GM18870 (cell line): ENCODE results near the gene CD2AP.
"Not testable (repeated sequence)": the region's sequence is repeated elsewhere in the genome, so short reads cannot be mapped to it uniquely, and the experiment has no call there.

Source experiments
- ATAC-seq: cut with Tn5 transposase; IDR thresholded peaks from one replicate; pipeline ENCODE4 v1.9.1; 2021; ENCODE audit warnings: moderate library complexity; ENCODE audit not compliant: unreplicated experiment

Gene CD2AP

GRCh38 chr6:47495954-47496545 lies 18.5 kb downstream of the CD2AP start:
- ATAC-seq = no peak

- no peak for ATAC-seq
Observed at GRCh38 chr6:47496935-47497579, 19.5 kb downstream of the CD2AP start.

DNA sequence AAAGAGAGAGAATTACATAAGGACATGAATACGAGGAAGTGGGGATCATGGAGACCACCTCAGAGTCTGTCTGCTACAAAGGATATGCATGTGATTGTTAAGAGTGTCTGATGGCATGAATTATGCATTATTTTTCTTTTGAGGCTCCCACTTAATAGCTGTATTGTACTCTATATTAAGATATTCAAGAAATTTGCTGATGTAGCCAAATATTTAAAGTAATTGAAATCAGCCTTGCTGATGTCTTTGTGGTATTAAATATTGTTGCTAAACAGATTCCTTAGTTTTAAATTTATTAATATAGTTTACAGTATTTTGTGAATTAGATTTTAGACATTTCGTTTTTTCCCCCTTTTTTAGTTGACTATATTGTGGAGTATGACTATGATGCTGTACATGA lies 25.3 kb downstream of the CD2AP start:
- ATAC-seq = no peak

DNA sequence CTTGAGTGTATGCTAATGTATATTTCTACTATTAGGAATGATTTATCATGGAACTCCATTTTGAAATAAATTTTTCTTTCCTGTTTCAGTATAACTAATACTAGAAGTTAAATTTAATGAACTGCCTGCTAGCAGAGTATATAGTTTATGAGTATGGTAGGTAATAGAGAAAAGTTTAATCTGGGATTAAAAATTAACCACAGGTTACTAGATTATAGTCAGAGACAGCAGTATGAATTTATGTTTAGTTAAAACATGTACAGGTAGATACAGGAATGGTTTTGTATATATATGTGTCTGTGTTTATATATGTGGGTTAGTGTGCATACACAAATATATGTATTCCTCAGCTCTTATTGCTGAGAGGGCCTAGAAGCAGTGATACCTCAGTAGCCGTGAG lies 32.3 kb downstream of the CD2AP start:
- no peak for ATAC-seq

DNA sequence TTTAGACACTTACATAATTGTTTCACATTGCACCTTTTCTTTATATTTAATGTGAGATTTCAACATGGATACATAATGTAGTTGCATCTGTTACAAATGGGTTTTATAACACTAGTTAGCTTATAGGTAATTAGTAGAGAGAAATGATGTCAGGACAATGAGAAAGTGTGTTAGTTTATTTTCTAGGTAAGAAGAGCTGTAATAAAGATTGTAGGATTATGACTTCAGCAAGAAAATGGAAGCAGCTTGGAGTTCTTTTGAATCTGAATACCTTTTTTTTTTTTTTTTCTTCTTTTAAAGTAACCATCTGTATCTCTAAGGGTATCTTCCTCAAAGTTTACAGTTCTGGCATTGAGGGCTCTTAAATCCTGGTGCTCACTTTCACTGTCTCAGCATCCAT lies 35.3 kb downstream of the CD2AP start:
- ATAC-seq = no peak

GRCh38 chr6:47519279-47519678 lies 41.7 kb downstream of the CD2AP start:
- ATAC-seq = no peak

DNA sequence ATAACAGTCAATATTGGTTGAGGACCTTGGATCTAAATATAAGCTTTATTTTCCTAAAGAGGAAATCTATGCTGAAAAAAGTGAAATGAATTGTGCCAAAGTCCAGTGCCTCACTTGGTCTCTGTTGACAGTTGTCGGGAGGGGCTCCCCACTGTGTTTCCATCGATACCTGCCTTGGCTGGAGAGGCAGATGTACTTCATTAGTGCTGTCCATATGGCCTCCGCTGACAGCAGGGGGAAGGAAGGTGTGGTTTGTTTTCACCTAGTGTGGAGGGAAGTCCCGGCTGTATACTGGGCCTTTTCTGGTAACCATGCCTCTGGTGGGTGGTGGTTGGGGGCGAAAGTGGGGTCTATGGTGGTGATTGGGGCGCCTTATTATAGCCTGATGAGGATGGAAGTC lies 42.7 kb downstream of the CD2AP start:
- no peak for ATAC-seq

DNA sequence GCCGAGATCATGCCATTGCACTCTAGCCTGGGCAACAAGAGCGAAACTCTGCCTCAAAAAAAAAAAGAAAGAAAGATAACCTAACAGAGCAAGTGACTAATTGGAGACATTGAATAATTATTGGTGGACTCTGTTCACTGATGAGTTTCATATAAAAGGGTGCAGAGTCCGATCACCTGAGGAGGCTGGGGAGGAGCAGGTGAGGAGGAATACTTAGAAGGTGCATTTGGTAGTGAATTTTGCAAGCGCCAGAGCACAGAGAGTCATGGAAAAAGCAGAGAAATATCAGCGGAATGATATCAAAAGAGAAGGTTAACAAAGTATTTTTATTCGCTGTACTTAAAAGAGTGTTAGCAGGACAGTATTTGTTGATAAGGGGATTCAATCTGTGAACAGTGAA lies 44.4 kb downstream of the CD2AP start:
- no peak for ATAC-seq

DNA sequence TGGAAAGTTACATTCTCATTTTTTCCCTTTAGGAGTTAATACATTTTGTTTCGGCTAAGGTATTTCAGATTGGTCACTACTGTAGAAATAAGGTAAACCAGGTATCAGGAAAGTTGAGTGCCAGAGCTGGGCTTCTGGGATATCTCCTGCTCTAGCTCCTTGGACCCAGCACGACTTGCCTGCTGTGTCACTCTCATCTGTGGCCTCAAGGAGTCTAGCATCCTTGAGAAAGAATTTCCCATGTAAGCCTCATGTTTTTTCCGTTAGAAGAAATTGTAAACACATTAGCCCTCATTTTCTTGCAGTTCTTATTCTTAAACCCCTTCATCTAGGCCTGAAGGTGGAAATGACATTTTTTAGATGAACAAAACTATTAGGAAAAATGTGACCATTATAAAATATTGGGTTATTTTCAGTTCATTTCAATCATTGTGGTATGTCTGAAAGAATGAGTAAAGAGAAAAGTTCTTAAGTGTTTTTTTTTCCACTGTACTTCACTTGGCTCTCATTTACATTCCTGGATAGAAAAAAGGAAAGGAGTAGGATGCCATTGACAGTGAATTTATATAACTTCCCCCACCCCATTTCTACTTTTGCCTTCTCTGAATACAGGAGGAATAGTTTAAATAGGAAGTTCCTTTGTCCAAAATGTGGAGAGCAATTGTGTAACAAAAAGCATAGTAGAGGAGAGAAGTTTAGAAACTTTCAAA lies 46.7 kb downstream of the CD2AP start:
- no peak for ATAC-seq

DNA sequence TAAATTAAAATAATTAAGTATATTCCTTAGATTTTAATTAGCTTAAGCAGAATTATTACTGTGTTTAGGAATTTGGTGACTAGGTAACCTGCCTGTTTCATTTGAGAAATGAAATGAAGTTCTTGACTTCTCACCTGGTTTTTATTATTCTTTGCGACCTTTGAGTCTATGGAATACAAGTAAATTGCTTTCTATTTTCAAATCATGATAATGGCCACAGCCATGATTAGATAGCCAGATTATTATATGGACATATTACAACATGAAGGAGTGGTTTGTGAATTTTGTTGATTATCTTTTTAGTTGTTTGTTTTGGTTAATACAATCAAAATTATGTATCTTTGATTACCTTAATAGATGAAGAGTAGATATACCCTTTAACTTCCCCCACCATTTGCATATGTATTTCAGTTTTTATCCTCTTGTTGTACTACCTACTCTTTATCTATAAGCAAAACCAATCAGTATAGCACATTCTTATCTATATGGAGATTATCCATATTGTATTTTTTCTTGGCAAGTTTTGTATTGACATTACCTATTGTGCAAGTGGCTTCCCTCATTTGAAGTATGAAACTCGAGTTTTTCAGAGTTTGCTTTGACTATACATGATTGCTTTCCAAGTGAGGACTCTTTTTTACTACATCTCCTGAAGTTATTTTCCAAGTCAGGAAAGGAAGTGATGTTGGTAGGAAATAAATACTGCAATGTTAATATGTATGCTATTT lies 47.9 kb downstream of the CD2AP start:
- ATAC-seq = no peak

DNA sequence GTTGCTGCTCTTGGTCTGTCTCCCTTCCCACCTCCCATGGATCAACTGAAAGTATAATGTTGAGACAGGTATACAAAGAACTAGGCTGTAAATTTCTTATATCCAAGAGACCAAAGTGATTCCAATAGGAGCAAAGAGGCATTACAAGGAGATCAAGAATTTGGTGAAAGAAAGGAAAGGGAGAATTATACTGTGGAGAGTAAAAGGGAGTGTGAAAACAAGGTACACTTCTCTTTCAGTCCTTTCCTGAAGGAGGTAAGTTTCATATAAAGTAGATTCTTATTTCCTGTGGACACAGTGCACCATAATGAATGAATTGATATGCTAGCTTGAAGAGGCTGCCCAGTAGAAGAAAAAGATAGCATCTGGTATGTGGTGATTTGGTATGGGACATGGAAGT lies 49.7 kb downstream of the CD2AP start:
- no peak for ATAC-seq

- ATAC-seq = no peak
Observed at GRCh38 chr6:47529734-47530133, 52.1 kb downstream of the CD2AP start.

- ATAC-seq = no peak
Observed at GRCh38 chr6:47532981-47533585, 55.5 kb downstream of the CD2AP start.

GRCh38 chr6:47534063-47534462 lies 56.5 kb downstream of the CD2AP start:
- no peak for ATAC-seq

- ATAC-seq = no peak
Observed at GRCh38 chr6:47535316-47536225, 58.0 kb downstream of the CD2AP start.

DNA sequence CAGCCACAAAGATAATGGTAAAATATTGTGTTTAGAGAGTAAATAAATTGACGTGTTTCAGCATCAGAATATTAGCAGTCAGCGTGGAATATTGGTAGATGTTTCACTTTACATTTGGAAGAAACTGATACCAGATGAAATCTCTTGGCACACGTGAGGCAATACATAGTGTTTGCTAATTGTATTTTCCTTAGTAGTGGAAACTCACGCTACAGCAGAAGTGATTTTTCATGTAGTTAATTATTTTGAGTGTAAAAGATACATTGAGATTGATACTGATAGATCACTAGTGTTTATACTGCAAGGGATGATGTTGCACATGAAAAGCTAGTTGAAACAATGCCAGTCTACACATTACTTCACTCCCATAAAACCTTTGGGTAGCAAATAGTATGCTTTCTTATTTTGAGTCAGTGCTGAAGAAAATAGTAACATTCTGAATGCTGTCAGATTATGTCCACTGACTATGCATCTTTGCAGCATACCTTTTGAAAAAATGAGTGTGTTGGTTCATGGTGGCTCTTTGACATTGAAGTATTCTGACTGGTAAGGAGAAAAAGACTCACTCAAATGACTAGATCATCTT lies 59.3 kb downstream of the CD2AP start:
- no peak for ATAC-seq

- no peak for ATAC-seq
Observed at GRCh38 chr6:47545223-47545622, 67.6 kb downstream of the CD2AP start.

GRCh38 chr6:47551670-47552069 lies 74.1 kb downstream of the CD2AP start:
- no peak for ATAC-seq

DNA sequence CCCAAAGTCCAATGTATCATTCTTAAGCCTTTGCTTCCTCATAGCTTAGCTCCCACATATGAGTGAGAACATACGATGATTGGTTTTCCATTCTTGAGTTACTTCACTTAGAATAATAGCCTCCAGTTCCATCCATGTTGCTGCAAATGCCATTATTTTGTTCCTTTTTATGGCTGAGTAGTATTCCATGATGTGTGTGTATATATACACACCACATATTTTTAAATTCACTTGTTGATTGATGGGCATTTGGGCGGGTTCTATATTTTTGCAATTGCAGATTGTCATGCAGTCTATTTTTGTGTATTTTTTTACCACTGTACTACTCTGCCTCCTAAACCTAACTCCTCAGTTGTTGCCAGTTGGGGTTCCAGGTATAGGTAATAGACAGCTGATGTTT lies 74.7 kb downstream of the CD2AP start:
- no peak for ATAC-seq

DNA sequence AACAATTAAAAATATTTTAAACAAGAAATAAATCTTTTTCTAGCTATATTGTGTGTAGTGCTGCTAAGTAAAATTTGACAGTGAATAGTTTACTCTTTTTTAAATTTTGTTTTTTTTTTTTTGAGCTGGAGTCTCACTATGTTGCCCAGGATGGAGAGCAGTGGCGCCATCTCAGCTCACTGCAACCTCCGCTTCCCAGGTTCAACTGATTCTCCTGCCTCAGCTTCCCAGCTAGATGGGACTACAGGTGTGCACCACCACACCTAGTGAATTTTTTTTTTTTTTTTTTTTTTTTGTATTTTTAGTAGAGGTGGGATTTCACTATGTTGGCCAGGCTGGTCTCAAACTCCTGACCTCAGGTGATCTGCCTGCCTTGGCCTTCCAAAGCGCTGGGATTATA lies 75.7 kb downstream of the CD2AP start:
- not testable (repeated sequence) for ATAC-seq
